ENCODE measurements around the gene SVIL.

GRCh38 chr10:29584436-29584835, 50.3 kb downstream of the SVIL start:
- TF ChIP-seq CTCF (conservative IDR thresholded peaks at IDR 0.05 in 1 of 2, IDR thresholded peaks at IDR 0.05 in 1 of 2; ENCODE audit: low read depth in 1 of 2, low read length in 2 of 2) (no peak), EZH2 (IDR thresholded peaks at IDR 0.05; ENCODE audit: low read length, missing control alignments) (no peak)

Data from fibroblast of lung (primary cell).